GM19099 (cell line): ENCODE results near the gene KLHL18.

ENCODE experiments used
- POLR2A ChIP-seq: IDR thresholded peaks from 3 replicates; pipeline ENCODE4 v1.6.1; 2011; ENCODE audit warnings: low read depth; ENCODE audit not compliant: insufficient read length; ENCODE audit errors: extremely low read depth

Gene KLHL18

DNA sequence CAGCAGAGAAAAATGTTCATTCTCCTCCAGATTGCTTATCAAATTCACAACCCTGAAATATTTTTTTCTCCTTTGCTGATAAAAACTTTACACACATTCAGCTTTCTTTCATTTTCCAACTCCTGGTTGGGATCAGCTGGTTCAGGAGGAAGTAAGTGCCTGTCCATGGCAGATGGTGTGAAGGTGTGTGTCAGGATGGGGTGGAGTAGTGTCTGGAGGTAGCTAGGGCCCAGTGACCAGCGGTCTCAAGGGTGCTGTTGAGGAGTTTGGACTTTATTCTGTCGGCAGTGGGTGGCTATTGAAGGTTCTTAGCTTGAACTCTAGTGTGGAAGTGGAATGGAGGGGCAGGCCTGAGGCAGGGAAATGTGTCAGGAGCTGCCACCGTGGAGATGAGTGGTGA lies 51.2 kb downstream of the KLHL18 start:
- no peak for TF ChIP-seq POLR2A

DNA sequence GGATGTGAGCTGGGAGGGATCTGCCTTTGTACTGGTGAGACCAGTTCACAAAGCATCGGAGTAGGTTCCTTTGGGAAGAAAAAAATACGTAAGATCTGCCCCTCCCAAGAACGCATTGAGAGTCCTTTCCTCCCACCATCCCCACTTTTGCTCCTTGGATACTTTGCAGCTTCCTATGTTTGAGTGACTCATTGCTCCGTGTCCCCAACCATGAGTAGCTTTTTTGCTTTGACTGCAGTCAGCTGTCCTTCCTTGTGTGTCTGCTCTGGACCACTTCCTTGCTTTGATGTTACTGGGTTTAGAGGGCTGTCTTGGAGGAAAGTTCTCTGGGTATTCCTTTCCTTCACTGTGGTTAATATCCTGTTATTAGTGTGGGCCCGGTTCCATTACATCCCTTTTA lies 54.9 kb downstream of the KLHL18 start:
- TF ChIP-seq POLR2A = no peak

DNA sequence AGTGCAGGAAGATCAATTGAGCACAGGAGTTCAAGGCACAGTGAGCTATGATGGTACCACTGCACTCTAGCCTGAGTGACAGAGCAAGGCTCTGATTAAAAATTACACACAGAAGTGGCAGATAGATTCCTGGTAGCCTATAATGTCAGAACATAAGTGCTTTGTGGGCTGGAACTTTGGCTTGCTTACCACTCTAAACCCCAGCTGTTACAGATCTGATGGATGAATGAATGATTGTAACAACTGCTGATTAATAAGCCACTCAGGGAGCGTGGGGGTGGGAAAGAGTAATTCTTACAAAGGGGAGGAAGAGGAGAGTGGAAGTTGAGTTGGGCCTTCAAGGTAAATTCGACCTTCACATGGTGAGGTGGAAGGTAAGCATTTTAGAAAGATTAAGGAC lies 57.2 kb downstream of the KLHL18 start:
- TF ChIP-seq POLR2A = no peak

DNA sequence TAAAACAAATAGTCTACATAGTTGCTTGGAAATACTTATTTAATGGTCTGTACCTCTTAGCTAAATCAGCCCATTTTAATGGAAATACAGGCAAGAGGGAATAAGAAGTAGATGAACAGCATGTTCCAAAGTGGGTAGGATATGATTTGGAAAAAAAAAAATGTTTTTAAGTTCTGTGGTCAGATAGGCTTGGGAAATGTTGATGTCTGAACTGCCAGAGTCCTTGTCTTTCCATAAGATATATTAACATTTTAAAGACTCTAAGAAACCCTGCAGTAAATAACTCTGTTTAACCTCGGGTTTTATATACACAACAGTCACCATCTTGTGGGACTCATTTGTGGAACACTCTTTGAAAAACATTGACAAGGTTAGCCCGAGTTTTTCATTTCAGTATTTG lies 58.1 kb downstream of the KLHL18 start:
- TF ChIP-seq POLR2A = no peak

DNA sequence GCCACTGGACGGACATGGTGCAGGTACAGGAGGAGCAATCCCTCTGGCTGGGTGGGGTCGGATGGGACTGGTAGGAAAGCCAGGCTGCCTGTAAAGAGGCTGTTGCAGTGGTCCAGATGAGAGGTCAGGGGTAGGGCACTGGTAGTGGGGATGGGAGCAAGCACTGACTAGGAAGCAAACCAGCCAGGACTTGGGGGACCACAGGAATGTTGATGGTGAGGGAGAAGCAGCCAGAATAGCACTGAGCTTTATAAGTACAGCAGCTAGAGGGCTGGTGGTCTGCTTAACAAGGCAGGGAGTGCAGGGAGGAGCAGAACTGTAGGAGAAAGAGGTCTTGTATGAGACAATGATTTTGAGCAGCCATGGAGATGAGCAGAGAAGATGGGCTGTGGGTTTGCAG lies 59.4 kb downstream of the KLHL18 start:
- no peak for TF ChIP-seq POLR2A

DNA sequence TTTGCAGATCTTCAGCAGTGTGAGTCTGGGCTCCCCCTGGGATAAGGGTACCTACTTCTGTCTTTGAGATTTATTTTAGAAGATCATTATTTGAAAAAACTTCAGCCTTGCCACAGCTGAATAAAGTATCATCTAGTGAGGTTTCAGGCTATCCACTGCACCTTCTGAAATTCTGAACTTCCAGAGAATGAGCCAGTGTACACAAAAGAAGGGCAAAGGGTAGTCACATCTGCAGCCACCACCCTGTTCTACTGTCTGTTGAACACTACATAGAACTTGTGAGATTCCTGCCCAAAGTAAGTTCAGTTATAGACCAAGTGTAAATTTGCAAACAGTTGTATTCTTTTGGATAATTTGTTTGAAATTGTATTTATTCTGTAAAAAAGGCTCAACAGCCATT lies 60.1 kb downstream of the KLHL18 start:
- TF ChIP-seq POLR2A = no peak

DNA sequence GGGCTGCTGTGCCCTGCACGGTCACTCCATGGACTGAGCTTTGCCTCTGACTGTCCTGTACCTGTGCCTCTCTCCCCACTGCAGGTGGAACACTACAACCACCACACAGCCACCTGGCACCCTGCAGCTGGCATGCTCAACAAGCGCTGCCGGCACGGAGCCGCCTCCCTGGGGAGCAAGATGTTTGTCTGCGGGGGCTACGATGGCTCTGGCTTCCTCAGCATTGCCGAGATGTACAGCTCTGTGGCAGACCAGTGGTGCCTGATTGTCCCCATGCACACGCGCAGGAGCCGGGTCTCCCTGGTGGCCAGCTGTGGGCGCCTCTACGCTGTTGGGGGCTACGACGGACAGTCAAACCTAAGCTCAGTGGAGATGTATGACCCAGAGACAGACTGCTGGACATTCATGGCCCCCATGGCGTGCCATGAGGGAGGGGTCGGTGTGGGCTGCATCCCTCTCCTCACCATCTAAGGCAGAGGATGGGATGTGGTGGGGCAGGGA lies 60.8 kb downstream of the KLHL18 start:
- TF ChIP-seq POLR2A = no peak

DNA sequence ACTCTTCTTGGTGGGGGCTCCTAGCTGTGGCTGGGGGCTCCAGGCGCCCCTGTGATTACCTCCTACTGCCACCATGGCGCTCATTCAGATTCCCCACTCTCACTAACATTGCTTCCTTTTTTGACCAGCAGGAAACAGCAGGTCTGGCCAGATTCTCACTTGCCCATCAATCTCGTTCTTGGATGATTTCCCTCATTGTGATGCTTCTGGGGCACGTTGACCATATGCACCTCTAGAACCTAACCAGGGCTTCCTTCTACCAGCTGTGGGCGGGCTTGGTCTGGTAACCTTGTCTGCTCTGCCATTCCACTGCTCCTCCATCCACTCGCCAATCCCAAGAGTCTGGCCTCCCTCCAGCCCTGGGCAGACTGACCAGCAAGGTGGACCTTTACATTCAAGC lies 62.2 kb downstream of the KLHL18 start:
- no peak for TF ChIP-seq POLR2A

DNA sequence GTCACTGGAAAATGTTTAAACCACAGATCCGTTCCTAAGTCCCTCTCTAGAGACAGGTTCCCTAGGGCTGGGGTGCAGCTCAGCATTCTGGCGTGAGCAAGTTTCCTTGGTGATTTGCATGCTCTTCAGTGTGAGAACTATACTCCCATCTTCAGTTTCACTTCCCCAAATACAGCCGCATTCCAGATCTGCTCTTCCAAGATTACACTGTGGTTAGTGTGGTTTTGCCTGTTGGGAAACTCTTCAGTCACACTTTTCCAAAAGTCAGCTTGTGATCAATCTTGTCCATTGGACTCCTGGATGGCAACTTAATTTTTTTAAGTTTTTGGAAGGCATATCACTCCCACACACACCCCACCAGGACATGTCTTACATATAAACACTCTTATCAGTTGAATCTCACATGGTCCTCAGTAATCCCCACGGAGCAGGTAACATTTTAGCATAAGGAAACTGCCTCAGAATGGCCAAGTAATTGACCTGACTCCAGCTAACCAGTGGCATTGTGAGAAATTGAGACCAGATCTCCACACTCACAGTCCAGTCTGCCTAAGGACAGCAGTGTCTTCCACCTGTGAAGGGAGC lies 64.6 kb downstream of the KLHL18 start:
- no peak for TF ChIP-seq POLR2A

DNA sequence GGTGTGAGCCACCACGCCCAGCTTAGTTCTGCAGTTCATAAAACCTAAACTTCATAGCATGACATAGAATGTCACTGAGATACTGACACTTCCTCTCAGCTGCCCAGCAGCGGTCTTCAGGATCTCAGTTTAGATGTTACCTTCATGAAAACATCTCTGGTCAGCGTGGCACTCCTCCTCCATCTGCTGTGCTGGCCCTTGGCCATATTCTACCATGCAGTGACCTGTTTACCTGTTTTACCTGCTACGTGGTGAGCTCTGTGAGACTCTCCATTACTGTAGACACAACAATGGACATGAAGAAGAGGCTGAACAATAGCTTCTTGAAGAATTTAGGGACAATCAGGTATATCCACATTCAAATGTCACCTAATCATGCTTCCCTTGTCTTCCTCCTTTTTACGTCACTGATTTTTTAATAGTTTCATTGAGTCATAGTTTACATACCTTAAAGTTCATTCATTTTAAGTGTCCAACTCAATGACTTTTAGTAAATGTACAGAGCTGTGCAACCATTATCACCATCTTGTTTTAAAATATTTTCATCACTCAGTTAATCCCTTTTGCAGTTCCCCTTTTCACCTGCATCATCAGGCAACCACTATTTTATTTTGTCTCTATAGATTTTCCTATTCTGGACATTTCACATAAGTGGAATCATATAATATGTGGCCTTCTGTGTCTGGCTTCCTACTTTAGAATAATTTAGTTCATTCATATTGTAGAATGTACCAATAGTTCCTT lies 65.8 kb downstream of the KLHL18 start:
- no peak for TF ChIP-seq POLR2A

DNA sequence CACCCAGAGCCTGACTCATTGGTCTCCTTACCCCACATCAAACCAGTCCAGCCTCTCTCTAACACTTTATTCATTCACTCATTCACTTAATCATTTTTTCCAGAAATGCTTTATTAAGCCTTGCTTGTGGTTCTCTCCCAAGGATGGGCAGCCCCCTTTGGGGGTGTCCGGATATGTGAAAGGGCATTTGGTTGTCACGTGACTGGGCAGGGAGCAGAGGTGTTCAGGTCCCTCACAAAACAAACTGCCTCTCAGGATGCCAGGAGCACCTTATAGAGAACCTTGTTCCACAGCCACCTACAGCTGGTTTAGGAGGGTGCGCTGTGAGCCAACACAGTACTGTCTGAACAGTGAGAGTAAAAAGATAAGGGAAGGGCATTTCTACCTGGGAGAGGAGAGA lies 72.3 kb downstream of the KLHL18 start:
- TF ChIP-seq POLR2A = no peak

DNA sequence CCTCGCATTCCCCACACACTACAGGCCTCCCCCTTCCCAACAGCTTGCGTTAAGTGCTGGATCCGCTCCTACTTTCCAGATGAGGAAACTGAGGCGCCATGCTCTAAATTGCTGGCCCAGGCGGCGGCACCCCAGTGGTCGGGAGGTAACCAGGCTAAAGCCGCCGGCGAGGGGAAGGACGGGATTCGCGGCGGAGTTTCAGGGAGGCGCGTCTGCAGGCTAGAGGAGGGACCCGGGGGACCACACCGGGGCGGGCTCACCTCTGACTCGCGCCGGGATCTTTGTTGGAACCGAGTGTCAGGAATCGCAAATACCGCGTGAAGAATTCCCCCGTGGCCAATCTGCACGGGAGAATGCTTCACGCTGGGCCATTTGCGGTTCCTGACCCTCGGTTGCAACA lies 73.5 kb downstream of the KLHL18 start:
- no peak for TF ChIP-seq POLR2A

DNA sequence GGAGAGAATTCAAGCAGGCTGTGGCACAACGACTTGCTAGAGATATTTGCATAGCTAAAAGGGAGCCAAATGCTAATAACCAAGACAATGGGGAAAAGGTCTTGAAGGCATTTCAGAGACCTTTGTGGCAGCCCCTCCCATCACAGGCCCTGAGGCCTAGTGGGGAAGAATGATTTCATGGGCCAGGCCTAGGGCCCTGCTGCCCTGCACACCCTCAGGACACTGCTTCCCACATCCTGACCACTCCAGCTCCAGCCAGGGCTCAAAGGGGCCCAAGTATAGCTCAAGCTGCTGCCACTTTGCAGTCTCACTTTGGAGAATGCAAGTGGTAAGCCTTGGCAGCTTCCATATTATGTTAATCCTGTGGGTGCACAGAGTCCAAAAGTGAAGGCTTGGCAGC lies 76.6 kb downstream of the KLHL18 start:
- no peak for TF ChIP-seq POLR2A

DNA sequence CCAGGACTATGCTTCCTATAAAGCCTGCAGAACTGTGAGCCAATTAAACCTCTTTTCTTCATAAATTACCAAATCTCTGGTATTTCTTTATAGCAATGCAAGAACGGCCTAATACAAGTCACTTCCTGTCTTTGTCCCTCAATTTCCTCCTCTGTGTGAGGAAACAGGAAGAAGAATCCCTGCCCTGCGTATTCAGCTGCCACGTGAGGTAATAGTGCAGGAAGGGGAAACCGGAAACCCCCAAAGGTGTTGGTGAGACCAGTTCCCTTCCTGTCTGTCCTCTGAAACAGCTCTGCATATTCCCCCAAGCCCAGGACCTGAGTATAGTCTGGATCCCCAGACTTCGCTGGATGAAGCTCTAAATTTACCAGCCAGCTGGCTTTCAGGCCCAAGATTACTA lies 80.0 kb downstream of the KLHL18 start:
- TF ChIP-seq POLR2A = no peak

DNA sequence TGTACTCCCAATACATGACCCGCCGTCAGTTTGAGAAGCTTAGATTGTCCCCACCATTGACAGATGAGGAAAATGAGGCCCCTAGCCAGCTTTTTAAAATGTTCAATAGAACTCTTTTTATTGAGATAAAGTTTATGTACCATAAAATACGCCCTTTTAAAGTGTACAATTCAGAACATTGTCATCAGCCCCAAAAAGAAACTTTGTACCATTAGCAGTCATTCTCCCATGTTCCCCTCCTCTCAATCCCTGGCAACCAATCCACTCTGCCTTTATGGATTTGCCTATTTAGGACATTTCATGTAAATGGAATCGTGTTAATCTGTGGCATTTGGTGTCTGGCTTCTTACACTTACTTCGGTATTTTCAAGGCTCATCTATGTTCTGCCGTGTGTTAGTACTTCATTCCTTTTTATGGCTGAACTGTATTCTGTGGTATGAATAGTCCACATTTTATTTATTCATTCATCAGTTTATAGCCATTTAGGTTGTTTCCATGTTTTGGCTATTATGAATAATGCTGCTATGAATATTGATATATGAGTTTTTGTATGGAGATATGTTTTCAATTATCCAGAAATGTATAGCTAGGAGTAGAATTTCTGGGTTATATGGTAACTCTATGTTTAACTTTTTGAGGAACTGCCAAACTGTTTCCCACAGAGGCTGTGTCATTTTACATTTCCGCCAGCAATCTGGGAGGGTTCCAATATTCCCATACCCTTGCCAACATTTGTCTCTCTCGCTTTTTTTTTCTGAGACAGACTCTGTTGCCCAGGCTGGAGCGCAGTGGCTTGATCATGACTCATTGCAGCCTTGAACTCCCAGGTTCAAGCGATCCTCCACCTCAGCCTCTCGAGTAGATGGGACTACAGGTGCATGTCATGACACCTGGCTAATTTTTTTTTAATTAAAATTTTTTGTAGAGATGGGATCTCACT lies 82.7 kb downstream of the KLHL18 start:
- no peak for TF ChIP-seq POLR2A
